HepG2 (cell line): ENCODE data around the gene NOC2L. TPM values are rescaled to one million over a fixed set of nuclear protein-coding genes. Genes with fewer than 3 reads are reported as not detected.

ENCODE experiments used
- ARNT2 ChIP-seq: sonication (generic); formaldehyde crosslinking; IDR thresholded peaks from 2 replicates; pipeline ENCODE4 v1.8.0; 2022; ENCODE audit warnings: mild to moderate bottlenecking, low read depth, missing genetic modification reagents, moderate library complexity
- CBX1 ChIP-seq: IDR thresholded peaks from one replicate; pipeline ENCODE4 v1.6.1; 2016; ENCODE audit warnings: antibody characterized with exemption, low read depth
- ESRRA ChIP-seq: sonication (generic); formaldehyde crosslinking; IDR thresholded peaks from 2 replicates; pipeline ENCODE4 v1.5.1; 2020; ENCODE audit warnings: mild to moderate bottlenecking, low read depth, missing genetic modification reagents
- IKZF4 ChIP-seq: sonication (generic); formaldehyde crosslinking; IDR thresholded peaks from 2 replicates; pipeline ENCODE4 v1.5.1; 2020; ENCODE audit warnings: borderline replicate concordance, mild to moderate bottlenecking, low read depth, missing genetic modification reagents; ENCODE audit errors: not compliant biosample characterization
- KDM2A ChIP-seq: sonication (generic); formaldehyde crosslinking; IDR thresholded peaks from 2 replicates; pipeline ENCODE4 v1.4.0; 2020; ENCODE audit warnings: low read depth, missing genetic modification reagents, borderline replicate concordance
- KDM6A ChIP-seq: IDR thresholded peaks from 2 replicates; pipeline ENCODE4 v1.6.1; 2016; ENCODE audit warnings: low read depth
- KLF11 ChIP-seq: IDR thresholded peaks from 2 replicates; pipeline ENCODE4 v1.6.1; 2016; ENCODE audit warnings: missing compliant biosample characterization
- MEIS1 ChIP-seq: sonication (generic); formaldehyde crosslinking; IDR thresholded peaks from 2 replicates; pipeline ENCODE4 v1.9.0; 2021; ENCODE audit warnings: mild to moderate bottlenecking, missing genetic modification reagents, moderate library complexity, borderline replicate concordance
- MYC ChIP-seq: sonication (generic); formaldehyde crosslinking; IDR thresholded peaks from 2 replicates; pipeline ENCODE4 v1.9.0; 2021; ENCODE audit warnings: missing genetic modification reagents, borderline replicate concordance
- RARA ChIP-seq: IDR thresholded peaks from 2 replicates; pipeline ENCODE4 v1.6.1; 2016; ENCODE audit warnings: missing genetic modification reagents, missing compliant biosample characterization
- SIX4 ChIP-seq: sonication (generic); formaldehyde crosslinking; IDR thresholded peaks from 2 replicates; pipeline ENCODE4 v1.4.0; 2020; ENCODE audit warnings: missing genetic modification reagents
- SP4 ChIP-seq: sonication (generic); formaldehyde crosslinking; IDR thresholded peaks from 2 replicates; pipeline ENCODE4 v1.8.1; 2023; ENCODE audit warnings: mild to moderate bottlenecking, missing genetic modification reagents
- TARDBP ChIP-seq: sonication (generic); formaldehyde crosslinking; IDR thresholded peaks from 2 replicates; pipeline ENCODE4 v1.8.0; 2022; ENCODE audit warnings: mild to moderate bottlenecking, missing genetic modification reagents
- ZBTB7A ChIP-seq: sonication (generic); formaldehyde crosslinking; IDR thresholded peaks from 2 replicates; pipeline ENCODE4 v1.8.0; 2022; ENCODE audit warnings: mild to moderate bottlenecking, missing genetic modification reagents
- ZC3H13 ChIP-seq: sonication (generic); formaldehyde crosslinking; IDR thresholded peaks from 2 replicates; pipeline ENCODE4 v1.8.1; 2023; ENCODE audit warnings: mild to moderate bottlenecking, missing genetic modification reagents, moderate library complexity
- ZFX ChIP-seq: sonication (generic); formaldehyde crosslinking; IDR thresholded peaks from 2 replicates; pipeline ENCODE4 v1.4.0; 2020; ENCODE audit warnings: mild to moderate bottlenecking, low read depth, missing genetic modification reagents, moderate library complexity
- ZGPAT ChIP-seq: IDR thresholded peaks from 2 replicates; pipeline ENCODE4 v1.6.1; 2016; ENCODE audit warnings: mild to moderate bottlenecking
- ZNF264 ChIP-seq: sonication (generic); formaldehyde crosslinking; IDR thresholded peaks from 2 replicates; pipeline ENCODE4 v1.4.0; 2020; ENCODE audit warnings: missing genetic modification reagents
- ZNF772 ChIP-seq: sonication (generic); formaldehyde crosslinking; IDR thresholded peaks from 2 replicates; pipeline ENCODE4 v1.5.0; 2020; ENCODE audit warnings: mild to moderate bottlenecking, missing genetic modification reagents
- polyA plus RNA-seq, 8 experiments: library from polyadenylated mRNA; depleted of rRNA in 3 of 8; stranded (reverse) in 7 of 8; unstranded in 1 of 8; fragments of >200 nt; fragmentation: Illumina TruSeq in 4 of 8; extraction: Trizol in 4 of 8; gene quantifications; 2 replicates each; pipeline versions ENCODE4 v1.2.1 to v1.2.3, GENCODE V29; 2011 to 2016; ENCODE audit warnings: low read depth in 4 of 8, missing spikeins in 1 of 8, mixed read lengths in 1 of 8; ENCODE audit not compliant: insufficient read depth in 1 of 8
- total RNA-seq, 5 experiments: library from RNA; depleted of rRNA; stranded (reverse); fragments of >200 nt; fragmentation: Illumina TruSeq; extraction: Trizol; gene quantifications; 2 replicates each; pipeline ENCODE4 v1.2.3, GENCODE V29; 2016; ENCODE audit warnings: low read depth in 1 of 5
- TF ChIP-seq, protein P1 (sequence below): sonication (generic); formaldehyde crosslinking; IDR thresholded peaks from 2 replicates; pipeline ENCODE4 v1.5.1; 2020; ENCODE audit warnings: mild to moderate bottlenecking, missing genetic modification reagents, moderate library complexity
- TF ChIP-seq, protein P2 (sequence below): sonication (generic); formaldehyde crosslinking; IDR thresholded peaks from 2 replicates; pipeline ENCODE4 v1.4.0; 2020; ENCODE audit warnings: mild to moderate bottlenecking, missing genetic modification reagents

The NOC2L gene
- total and polyA plus RNA-seq, 2 of the 13 experiments (the other 11 are each of a cell fraction or from before 2014, with no cell fraction given), result 32.0 to 103 TPM

DNA sequence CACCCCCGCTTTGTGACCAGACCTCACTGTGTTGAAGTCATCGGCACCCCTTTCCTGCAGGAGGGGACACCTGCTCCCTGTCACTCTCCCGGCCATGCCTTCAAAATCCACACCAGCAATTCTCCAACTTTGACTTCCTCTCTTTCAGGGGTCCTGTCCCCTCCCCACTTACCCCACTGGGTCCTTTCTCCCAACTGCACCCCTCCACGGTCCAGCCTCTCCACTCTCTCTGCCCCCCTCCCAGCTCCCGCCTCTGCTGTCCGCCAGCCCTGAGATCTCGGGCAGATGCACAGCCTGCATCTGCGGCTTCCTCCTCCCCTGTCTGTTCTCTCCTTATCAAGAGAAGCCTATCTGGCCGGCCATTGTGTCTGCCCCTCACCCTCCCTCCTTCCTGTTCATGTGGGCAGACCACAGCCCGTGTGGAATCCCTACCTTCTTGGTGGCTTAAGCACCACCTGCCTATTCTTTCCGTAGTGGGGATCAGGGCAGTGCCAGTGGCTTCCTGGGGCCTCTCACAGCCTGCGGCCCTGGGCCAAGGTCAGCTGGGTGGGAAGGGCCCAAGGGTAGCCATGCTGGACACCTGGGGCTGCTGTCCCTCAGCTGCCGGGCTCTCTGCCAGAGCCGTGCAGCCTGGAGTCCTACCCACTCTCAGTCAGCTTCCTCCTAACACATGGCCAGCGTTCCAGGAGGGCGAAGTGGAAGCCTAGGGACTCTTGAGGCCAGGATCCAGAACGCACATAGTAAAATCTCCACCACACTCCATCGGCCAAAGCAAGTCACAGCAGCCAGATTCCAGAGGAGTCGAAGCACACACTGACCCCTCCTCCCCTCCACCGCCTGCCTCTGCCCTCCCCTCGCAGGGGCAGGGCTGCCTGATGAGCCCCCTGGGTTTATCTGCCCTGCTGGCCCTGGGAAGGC lies 46.0 kb upstream of the NOC2L start (continued):
- TF ChIP-seq MEIS1 (CRISPR knock-in tag) (peak; percentile 18; the same call in 1 of the 2 replicates), SP4 (CRISPR knock-in tag) (no peak; the same call in 1 of the 2 replicates), KDM2A (CRISPR knock-in tag) (peak; percentile 51; the same call in 1 of the 2 replicates), ESRRA (CRISPR knock-in tag) (no peak), TARDBP (CRISPR knock-in tag) (peak; percentile 63; the same call in 1 of the 2 replicates), SIX4 (CRISPR knock-in tag) (0 out of 2 replicates have a peak, but pooled peaks have one; percentile 52), KLF11 (CRISPR knock-in tag) (no peak), MYC (peak; percentile 53; the same call in 1 of the 2 replicates), ZFX (peak; percentile 80), ZBTB7A (CRISPR knock-in tag) (peak; percentile 83), IKZF4 (CRISPR knock-in tag) (no peak), RARA (CRISPR knock-in tag) (peak; percentile 56), CBX1 (peak; percentile 69), ZNF264 (peak; percentile 21; the same call in 1 of the 2 replicates), ARNT2 (CRISPR knock-in tag) (0 out of 2 replicates have a peak, but pooled peaks have one; percentile 58), ZC3H13 (CRISPR knock-in tag) (0 out of 2 replicates have a peak, but pooled peaks have one; percentile 81), ZNF772 (CRISPR knock-in tag) (peak; percentile 65; the same call in 1 of the 2 replicates), ZGPAT (CRISPR knock-in tag) (peak; percentile 40; the same call in 1 of the 2 replicates), KDM6A (CRISPR knock-in tag) (0 out of 2 replicates have a peak, but pooled peaks have one; percentile 34)
- TF ChIP-seq, protein P1, sequence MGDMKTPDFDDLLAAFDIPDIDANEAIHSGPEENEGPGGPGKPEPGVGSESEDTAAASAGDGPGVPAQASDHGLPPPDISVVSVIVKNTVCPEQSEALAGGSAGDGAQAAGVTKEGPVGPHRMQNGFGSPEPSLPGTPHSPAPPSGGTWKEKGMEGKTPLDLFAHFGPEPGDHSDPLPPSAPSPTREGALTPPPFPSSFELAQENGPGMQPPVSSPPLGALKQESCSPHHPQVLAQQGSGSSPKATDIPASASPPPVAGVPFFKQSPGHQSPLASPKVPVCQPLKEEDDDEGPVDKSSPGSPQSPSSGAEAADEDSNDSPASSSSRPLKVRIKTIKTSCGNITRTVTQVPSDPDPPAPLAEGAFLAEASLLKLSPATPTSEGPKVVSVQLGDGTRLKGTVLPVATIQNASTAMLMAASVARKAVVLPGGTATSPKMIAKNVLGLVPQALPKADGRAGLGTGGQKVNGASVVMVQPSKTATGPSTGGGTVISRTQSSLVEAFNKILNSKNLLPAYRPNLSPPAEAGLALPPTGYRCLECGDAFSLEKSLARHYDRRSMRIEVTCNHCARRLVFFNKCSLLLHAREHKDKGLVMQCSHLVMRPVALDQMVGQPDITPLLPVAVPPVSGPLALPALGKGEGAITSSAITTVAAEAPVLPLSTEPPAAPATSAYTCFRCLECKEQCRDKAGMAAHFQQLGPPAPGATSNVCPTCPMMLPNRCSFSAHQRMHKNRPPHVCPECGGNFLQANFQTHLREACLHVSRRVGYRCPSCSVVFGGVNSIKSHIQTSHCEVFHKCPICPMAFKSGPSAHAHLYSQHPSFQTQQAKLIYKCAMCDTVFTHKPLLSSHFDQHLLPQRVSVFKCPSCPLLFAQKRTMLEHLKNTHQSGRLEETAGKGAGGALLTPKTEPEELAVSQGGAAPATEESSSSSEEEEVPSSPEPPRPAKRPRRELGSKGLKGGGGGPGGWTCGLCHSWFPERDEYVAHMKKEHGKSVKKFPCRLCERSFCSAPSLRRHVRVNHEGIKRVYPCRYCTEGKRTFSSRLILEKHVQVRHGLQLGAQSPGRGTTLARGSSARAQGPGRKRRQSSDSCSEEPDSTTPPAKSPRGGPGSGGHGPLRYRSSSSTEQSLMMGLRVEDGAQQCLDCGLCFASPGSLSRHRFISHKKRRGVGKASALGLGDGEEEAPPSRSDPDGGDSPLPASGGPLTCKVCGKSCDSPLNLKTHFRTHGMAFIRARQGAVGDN (CRISPR knock-in tag), result peak; percentile 95
- TF ChIP-seq, protein P2, sequence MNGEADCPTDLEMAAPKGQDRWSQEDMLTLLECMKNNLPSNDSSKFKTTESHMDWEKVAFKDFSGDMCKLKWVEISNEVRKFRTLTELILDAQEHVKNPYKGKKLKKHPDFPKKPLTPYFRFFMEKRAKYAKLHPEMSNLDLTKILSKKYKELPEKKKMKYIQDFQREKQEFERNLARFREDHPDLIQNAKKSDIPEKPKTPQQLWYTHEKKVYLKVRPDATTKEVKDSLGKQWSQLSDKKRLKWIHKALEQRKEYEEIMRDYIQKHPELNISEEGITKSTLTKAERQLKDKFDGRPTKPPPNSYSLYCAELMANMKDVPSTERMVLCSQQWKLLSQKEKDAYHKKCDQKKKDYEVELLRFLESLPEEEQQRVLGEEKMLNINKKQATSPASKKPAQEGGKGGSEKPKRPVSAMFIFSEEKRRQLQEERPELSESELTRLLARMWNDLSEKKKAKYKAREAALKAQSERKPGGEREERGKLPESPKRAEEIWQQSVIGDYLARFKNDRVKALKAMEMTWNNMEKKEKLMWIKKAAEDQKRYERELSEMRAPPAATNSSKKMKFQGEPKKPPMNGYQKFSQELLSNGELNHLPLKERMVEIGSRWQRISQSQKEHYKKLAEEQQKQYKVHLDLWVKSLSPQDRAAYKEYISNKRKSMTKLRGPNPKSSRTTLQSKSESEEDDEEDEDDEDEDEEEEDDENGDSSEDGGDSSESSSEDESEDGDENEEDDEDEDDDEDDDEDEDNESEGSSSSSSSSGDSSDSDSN, result peak; percentile 79; the same call in 1 of the 2 replicates
